LNCaP clone FGC (cell line): Measurements from ENCODE around the gene YTHDC1.

Experiments
- DNase-seq: peaks from one replicate; pipeline ENCODE4 v3.0.0-alpha.2; 2011; ENCODE audit warnings: low read depth
- H3K4me3 ChIP-seq: 2 replicates; pipeline ENCODE4 v1.5.1; 2011; ENCODE audit warnings: mild to moderate bottlenecking, low read depth, low read length, control low read depth
- CTCF ChIP-seq: IDR thresholded peaks from 2 replicates; pipeline ENCODE4 v1.5.1; 2012; ENCODE audit warnings: mild to moderate bottlenecking; ENCODE audit not compliant: control insufficient read depth, insufficient read depth; ENCODE audit errors: extremely low read depth

YTHDC1 gene

GRCh38 chr4:68346461-68346860, 3.4 kb downstream of the YTHDC1 start:
- DNase-seq = no peak
- no peak overlapping the region for H3K4me3 ChIP-seq
- no peak for TF ChIP-seq CTCF

GRCh38 chr4:68344785-68345184, 5.1 kb downstream of the YTHDC1 start:
- no peak for TF ChIP-seq CTCF
- no peak overlapping the region for H3K4me3 ChIP-seq
- DNase-seq = no peak

- TF ChIP-seq CTCF = no peak
- DNase-seq = no peak
- H3K4me3 ChIP-seq = no peak overlapping the region
Measured at GRCh38 chr4:68344049-68344448, 5.8 kb downstream of the YTHDC1 start.

GRCh38 chr4:68342134-68342533, 7.8 kb downstream of the YTHDC1 start:
- no peak for DNase-seq
- no peak overlapping the region for H3K4me3 ChIP-seq
- no peak for TF ChIP-seq CTCF

GRCh38 chr4:68338625-68339024, 11.3 kb downstream of the YTHDC1 start:
- TF ChIP-seq CTCF = no peak
- H3K4me3 ChIP-seq = no peak overlapping the region
- DNase-seq = no peak

- no peak for DNase-seq
- no peak overlapping the region for H3K4me3 ChIP-seq
- no peak for TF ChIP-seq CTCF
Measured at GRCh38 chr4:68337522-68337921, 12.4 kb downstream of the YTHDC1 start.

GRCh38 chr4:68337004-68337403, 12.9 kb downstream of the YTHDC1 start:
- no peak for DNase-seq
- no peak overlapping the region for H3K4me3 ChIP-seq
- TF ChIP-seq CTCF = no peak
